HG03066 (cell line): ENCODE data around the gene STOM.

Experiments
- ATAC-seq: cut with Tn5 transposase; IDR thresholded peaks from one replicate; pipeline ENCODE4 v1.9.1; 2021; ENCODE audit warnings: low read depth; ENCODE audit not compliant: unreplicated experiment

The STOM gene

DNA sequence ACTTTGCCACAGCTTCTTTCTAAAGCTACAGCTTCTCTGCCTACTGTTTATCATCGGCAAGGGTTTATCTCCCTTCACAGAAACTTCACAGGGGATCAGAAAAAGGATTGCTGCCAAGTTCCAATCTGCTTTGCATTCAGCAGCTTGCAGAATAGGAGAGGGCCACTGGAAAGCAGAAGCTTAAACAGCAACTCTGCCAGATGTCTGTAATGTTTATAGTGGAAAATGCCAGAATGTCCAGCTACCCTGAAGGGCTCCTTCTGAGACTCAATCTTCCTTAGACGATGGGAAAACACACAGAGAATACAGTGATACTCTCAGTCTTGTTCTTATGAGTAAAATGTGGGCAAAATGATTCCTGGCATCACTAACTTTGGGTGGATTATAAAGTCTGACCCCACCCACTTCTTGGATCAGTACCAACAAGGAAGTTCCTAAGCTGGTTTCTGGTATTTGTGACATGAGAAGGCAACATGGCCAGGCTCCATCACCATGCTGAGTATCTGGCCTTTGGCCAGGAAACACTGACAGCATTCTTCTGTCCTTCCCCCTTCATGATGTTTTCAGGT, 19.0 kb downstream of the STOM start:
- no peak for ATAC-seq

DNA sequence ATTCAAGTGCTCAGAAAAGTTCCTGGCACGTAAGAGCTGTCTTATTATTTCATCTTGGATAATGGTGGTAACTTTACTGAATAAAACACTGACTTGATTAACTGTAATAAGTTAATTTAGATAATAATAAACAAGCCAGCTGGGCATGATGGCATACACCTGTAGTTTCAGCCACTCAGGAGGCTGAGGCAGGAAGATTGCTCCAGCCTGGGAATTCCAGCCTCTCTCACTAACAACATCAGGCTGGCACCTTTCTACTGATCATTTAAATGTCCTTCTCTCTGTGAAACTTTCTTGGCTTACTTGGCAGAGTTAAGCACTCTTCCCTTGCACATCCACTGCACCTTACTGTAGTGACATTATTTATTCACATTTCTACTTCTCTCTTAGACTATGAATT, 20.0 kb downstream of the STOM start:
- ATAC-seq, result no peak

DNA sequence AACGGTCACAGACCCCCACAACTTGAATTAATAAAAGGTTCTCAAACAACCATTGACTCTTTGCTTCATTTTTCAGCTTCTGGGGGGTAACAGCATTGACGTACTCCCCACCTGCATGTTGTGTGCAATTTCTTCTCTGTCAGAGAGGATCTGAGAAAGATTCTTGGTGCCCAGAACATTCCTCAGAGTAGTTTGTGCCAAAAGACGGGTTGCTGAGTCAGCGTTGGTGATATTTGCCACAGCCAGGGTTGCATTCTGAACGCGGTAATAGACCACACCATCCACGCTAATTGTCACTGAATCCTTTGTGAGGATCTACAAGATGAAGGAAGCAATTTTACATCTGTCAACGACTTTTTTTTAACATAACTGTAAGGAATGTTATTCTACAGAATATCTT, 21.0 kb downstream of the STOM start:
- ATAC-seq, result no peak

DNA sequence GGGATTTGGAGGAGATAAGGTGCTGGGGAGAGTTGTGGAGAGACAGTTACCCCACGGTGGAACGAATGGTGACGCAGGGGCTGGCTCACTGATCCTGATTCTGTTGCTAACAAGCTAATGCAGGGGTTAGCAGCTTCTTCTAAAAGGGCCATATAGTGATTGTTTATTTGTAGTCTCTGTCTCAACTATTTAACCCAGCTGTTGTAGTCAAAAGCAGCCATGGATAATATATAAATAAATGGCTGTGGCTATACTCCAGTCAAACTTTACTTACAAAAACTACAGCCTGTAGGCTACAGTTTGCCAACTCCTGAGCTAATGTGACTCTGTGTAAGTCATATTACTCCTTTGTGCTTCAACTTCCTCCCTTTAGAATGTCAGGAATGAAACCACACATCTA, 21.8 kb downstream of the STOM start:
- no peak for ATAC-seq

DNA sequence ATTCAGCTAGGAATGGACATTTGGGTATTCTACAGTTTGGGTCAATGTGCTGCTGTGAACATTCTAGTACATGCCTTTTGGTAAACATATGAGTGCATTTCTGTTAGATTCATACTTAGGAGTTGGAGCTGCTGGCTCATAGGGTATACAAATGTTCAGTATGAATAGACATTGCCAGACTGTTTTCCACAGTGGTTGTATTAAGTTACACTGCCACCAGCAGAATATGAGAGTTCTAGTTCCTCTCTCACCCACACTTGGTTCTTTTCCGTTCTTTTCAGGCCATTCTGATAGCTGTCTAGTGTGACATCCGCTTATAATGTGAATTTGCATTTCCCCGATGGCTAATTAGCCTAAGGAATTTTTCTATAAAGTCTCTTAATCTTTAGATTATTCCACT, 25.0 kb downstream of the STOM start:
- ATAC-seq, result no peak

DNA sequence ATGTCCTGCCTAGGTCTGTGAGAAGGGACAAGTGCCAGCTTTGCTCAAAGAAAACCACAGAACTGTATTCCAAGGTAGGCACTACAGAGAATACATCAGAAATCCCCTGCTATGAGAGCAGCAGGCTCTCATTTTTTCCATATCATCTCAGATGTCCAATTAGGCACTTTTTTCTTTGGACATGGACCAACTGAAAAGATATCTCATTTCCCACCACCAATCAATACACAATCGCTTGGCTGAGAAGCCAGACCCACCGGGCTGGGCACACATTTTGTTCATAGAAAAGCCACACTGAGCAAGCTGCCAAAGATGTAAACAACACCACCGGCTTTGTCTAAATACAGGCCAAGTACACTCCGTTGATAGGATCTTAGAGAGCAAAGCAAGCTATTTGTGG, 25.9 kb downstream of the STOM start:
- no peak for ATAC-seq

DNA sequence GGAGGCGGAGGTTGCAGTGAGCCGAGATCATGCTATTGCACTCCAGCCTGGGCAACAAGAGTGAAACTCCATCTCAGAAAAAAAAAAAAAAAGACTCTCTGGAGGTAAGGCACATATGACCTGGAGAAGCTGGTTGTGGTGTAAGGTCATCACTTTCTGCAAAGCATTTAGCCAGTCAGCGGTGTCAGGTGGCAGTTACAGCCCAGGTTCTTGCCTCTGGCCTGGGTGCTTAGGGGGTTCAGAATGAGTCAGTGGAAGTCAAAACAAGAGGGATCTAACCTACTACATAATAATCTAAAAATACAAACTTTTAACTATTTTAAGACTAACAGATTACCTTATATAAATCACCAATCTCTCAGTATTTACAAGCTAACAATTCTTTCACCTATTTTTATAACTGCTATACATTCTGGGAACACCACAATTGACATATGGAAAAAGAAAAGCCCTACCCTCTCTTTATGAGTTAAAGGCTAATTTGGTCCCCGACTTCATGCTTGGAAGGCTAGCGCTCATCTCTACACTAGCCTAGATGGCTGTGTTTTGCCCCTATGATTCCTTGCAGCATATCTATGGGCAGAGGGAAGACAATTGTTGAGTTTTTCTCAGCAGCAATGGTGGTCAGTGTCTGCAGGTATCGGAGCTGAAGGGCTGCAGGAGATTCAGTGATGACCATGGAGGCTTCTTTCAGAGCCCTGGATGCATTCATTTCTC, 29.2 kb downstream of the STOM start:
- peak; percentile 74 for ATAC-seq

DNA sequence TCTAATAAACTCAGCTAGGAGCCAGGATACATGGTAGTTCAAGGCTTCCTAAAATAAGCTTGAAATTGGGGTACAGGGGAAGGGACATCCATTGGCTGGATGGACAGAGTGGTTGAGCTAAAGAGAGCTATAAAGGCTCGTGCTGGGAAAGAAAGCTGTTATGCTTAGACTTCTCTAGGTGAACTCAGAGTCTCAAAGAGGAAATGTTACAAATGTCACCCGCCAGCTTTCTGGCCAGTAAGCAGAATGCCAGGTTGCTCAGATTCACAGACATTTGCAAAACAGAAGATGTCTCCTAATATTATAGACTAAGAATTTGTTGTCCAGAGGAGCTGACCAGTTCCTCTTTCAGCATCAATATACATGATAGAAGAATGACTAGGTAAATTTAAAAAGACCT, 30.6 kb downstream of the STOM start:
- no peak for ATAC-seq

DNA sequence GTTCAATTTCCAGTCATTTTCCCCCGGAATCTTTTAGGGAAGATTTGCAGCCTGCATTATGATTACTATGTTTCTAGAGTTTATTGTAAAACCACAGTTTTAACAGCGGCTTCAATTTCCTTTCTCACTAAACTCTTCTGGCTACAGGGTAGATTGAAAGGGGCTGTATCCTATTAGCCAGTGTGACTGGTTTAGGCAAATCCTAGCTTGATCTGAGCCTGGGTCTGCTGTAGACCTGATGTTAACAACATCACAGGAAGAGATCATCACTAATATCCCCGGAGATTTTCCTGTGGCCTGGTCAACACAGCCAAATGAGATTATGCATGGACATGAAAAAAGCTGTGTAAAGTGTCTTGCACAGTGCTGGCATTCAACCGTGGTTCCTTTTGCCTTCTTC, 33.4 kb downstream of the STOM start:
- ATAC-seq, result no peak

DNA sequence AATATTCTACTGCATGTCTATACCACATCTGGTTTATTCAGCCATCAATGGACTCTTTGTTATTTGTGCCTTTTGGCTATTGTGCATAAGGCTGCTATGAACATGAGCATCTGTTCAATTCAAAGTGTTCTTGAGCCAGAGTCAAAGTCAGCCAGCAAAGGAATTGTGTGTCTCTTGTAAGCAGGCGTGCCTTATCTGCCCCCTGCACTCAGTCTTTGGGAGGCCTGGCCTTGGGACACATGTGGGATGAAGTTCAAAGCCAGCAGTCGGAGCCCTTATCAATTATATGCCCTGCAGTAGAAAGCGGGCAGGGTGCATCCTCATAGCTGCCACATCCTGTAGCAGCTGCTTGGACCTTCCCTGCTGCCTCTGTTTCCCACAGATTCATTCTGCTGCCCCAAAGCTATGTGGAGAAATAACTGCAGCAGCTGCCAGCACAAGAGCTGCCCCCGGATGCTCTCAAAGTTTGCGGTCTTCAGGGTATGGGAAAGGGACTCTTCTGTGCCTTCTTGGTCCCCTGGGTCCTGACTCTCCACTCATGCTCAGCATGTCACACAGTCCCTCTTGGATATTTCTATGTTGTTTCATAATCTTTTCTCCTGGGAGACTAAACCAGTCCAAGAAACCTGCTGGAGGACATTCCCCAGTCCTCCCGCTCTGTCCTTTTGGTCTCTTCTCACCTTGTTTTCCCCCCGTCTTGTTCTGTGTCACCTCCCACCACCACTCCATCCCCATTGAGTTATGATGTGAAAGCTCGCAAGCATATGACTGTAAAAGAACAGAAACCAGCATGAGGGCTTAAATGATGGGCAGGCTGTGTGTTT, 35.9 kb downstream of the STOM start:
- no peak for ATAC-seq

DNA sequence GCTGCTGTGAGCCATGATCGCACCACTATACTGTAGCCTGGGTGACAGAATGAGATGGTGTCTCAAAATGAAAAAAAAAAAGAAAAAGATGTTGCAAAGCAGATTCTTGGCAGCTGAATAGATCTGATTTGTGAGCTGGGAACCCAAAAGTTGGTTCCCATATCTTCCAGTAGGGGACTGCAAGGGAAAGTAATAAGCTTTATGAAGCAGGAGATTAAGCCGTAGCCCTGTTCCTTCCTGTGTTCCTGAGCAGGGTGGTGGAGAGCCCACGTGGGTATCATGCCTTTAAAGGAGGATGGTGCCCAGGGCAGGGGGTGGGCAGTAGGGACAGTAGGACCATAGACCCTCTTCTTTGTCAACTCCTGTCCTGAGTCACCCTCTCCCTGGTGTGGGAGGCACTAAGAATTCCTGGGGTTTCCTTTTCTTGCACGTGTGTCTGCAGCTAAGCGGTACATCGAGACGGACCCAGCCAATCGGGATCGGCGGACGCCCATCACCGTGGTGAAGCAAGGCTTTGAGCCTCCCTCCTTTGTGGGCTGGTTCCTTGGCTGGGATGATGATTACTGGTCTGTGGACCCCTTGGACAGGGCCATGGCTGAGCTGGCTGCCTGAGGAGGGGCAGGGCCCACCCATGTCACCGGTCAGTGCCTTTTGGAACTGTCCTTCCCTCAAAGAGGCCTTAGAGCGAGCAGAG, 37.9 kb downstream of the STOM start:
- no peak for ATAC-seq

DNA sequence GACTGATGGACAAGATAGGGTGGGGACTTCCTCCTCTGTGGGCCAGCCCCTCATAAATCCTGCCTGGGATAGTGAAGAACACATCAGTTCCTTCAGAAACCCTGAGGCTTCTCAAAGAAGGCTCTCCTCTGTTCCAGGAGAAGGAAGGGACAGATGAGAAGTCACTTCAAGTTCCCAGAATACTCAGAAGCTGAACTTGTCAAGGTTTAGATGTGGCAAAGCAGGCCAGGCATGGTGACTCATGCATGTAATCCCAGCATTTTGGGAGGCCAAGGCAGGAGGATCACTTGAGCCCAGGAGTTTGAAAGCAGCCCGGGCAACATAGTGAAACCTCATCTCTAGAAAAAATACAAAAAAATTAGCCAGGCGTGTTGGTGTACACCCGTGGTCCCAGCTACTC, 38.5 kb downstream of the STOM start:
- ATAC-seq, result no peak

DNA sequence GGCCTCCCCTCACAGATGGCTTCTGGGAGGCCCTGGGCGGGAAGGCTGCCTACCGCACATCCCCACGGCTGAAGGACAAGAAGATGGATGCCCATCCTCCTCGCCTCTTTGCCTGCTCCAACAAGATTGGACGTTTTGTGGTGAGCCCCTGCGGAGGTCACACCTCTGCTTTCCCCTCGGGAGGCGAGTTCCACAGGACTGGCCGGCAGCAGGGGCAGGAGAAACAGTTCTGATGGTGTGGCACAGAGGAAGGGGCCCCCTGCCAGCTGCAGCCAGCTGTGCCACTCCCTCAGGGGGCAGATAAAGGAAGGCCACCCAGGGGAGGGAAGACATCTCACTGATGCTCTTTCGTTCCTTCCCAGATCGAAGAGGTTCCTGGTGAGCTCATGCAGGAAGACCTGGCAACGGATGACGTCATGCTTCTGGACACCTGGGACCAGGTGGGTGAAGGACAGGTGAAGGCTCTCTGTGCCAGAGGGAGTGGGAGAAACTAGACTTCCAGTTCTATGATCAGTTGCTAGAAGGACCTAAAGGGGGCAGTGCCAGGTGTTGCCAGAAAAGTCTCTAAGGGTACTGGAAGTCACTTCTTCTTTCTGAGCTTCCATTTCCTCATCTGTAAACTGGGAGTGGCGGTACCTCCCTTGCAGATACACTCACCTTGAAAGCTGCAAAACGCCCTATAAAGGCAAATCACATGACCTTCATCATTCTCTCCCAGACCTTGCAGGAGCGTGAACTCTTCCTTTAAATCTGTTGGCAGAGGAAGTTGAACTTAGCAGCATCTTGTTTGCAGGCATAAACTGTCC, 41.0 kb downstream of the STOM start:
- ATAC-seq, result no peak

DNA sequence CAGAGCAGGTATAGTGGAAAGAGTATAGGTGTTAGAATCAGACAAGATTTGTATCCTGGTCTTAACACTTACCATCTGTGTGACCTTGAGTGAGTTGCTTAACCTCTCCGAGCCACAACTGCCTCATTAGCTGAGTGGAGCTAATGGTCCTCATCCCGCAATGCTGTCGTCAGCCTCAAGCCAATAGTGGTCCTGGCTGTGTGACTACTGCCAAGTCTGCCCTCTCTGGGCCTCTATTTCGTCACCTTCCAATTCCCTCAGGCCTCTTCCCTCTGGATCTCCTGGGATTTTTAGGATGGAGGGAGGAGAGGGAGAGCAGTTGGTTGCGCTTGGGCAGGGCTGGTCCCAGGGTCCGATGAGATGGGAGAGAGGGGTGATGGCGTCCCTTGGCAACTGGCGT, 41.6 kb downstream of the STOM start:
- ATAC-seq, result no peak

DNA sequence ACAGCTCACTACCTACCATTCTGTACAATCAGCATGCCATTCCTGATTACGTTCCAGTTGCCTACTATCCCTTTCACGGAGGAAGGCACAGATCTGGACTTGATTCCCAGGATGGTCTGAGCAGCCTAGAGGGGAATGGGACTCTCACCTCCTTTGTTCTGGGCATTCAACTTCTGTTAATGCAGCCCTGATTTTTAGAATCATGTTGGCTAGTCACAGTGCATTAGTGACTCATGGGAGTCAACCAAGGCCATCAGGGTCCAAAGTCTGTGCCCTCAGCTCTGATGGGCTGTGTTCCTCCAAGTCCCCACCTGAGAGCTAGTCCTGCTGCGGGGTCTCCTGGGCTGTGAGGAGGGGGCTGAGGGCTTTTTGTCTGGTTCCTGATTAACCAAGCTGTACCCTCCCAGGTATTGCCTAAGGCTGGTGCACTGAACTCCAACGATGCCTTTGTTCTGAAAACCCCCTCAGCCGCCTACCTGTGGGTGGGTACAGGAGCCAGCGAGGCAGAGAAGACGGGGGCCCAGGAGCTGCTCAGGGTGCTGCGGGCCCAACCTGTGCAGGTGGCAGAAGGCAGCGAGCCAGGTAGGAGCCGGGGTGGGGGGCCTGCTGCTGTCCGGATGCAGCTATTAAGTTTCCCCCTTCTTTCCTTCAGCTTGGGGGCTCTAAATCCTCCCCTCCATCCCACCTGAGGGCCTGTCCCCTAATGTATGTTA, 43.0 kb downstream of the STOM start:
- no peak for ATAC-seq

DNA sequence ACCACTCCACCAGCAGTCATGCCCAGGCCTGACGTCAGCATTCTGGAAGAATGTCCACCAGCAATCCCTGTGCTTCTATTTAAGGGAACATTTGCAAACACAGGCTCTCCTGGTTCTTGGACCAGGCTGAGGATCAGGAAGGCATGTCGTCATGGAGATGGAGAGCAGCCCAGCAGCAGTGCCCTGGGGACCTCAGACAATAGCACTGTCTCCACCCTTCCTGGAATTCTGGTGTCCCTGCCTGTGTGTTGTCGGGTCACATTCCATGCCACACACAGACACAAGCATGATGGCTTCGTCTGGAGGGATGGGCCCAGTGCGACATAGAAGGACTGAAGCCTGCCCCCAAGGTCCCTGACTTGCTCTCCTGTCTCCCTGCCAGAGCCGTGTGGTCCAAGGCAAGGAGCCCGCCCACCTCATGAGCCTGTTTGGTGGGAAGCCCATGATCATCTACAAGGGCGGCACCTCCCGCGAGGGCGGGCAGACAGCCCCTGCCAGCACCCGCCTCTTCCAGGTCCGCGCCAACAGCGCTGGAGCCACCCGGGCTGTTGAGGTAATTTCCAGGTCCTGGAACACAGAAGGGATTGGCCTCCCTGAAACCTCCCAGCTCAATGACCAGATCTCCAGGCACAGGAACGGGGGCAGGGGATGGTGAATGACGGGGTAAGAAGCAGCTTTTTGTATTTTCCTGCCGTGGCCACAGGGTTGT, 43.8 kb downstream of the STOM start:
- ATAC-seq, result no peak

DNA sequence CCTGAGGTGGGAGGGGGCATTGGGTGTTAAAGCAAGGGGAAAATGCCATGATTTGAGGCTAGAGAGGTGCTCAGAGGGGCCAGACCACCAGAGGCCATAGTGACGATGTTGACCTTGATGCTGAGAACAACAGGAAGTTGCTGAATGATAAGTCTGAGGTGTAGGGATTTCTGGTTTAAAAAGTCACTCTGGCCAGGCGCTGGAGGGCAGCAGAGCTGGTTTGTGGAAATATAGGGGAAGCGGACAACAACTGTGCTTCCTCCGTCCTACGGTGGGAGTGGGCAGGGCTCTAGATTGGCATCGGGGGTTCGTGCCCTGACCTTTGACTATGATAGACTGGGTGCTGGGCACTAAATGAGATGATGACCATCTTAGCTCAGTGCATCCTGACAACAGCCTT, 44.7 kb downstream of the STOM start:
- ATAC-seq, result no peak

DNA sequence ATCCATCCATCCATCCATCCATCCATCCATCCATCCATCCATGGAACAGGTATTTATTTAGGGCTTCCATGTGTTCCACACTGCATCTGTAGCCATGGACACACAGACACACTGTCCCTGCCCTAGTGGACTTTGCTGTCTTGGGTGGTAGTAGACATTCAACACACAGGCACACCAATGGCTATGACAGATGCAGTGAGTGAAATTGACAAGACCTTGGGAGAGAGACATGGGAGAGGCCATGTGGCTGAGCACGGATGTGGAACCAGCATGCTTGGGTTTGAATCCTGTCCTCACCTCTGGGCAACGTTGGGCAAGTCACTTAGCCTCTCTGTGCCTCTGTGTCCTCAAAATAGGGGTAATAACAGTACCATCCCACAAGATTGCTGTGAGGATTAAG, 45.3 kb downstream of the STOM start:
- no peak for ATAC-seq

DNA sequence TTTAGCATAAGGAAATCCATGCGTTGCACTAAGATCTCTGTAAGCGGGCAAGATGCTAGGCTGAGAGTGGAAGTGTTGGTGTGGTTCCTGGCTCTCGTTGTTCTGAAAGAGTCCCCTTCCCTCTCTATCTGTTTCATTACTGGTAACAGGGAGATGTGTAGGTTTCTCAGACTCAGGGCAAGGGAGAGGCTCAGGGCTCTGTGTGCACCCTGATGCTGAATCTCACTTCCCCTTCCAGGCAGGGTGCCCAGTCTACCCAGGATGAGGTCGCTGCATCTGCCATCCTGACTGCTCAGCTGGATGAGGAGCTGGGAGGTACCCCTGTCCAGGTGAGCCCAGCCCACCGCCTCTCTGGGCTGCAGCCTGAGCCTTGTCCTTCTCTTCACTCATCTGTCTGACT, 45.7 kb downstream of the STOM start:
- ATAC-seq, result no peak
